ENCODE data around the gene COG5. TPM values are rescaled to one million over a fixed set of nuclear protein-coding genes. Genes with fewer than 3 reads are reported as not detected.

Gene COG5
- total RNA-seq, 1 experiment from 2014 or later: 32.2 TPM

- H3K27ac ChIP-seq (ENCODE audit: low read depth, low read length, poor library complexity, severe bottlenecking): no peak overlapping the region
- BruUV-seq (replicated peaks): no TSS peak
These were observed 17.8 kb upstream of the COG5 start for GRCh38 chr7:107581387-107582013.

GRCh38 chr7:107580716-107581383, 17.1 kb upstream of the COG5 start:
- no peak for TF ChIP-seq EZH2 (IDR thresholded peaks at IDR 0.05; ENCODE audit: borderline replicate concordance, low read depth, low read length, poor library complexity, severe bottlenecking)
- TF ChIP-seq, protein P1, sequence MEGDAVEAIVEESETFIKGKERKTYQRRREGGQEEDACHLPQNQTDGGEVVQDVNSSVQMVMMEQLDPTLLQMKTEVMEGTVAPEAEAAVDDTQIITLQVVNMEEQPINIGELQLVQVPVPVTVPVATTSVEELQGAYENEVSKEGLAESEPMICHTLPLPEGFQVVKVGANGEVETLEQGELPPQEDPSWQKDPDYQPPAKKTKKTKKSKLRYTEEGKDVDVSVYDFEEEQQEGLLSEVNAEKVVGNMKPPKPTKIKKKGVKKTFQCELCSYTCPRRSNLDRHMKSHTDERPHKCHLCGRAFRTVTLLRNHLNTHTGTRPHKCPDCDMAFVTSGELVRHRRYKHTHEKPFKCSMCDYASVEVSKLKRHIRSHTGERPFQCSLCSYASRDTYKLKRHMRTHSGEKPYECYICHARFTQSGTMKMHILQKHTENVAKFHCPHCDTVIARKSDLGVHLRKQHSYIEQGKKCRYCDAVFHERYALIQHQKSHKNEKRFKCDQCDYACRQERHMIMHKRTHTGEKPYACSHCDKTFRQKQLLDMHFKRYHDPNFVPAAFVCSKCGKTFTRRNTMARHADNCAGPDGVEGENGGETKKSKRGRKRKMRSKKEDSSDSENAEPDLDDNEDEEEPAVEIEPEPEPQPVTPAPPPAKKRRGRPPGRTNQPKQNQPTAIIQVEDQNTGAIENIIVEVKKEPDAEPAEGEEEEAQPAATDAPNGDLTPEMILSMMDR (conservative IDR thresholded peaks at IDR 0.05; ENCODE audit: low read depth, low read length): no peak
- Histone ChIP-seq H3K27ac (ENCODE audit: low read depth, low read length, poor library complexity, severe bottlenecking) (peak overlapping the region; percentile 84), H3K9me3 (ENCODE audit: low read depth, low read length, poor library complexity, severe bottlenecking) (no peaks in the 10 kb centered on the region), H3K36me3 (ENCODE audit: insufficient read depth, low read length, poor library complexity, severe bottlenecking) (peaks cover 8% of the 10 kb centered on the region), H3K27me3 (replicated peaks; ENCODE audit: insufficient read depth, low read depth, low read length, poor library complexity) (no peaks in the 10 kb centered on the region), H3K4me1 (ENCODE audit: insufficient read depth, low read length, poor library complexity, severe bottlenecking) (peaks cover 9% of the 10 kb centered on the region), H3K4me3 (ENCODE audit: low read depth, low read length, poor library complexity, severe bottlenecking) (peak overlapping the region; percentile 69)
- no peak for DNase-seq (ENCODE audit: low spot score)
- intact Hi-C loops (cut with micrococcal nuclease; ENCODE audit: unreplicated experiment): loop anchor here (10.0 kb wide), 1 partner anchor 144 kb away; no protein-coding TSS in a partner anchor
- POLR2A ChIA-PET (ENCODE audit: low non-redundant PET): no interaction called here
- TSS peak; percentile 53 for BruUV-seq (replicated peaks)
- CTCF ChIA-PET: no interaction called here

More at GRCh38 chr7:107581387-107582013, 17.8 kb upstream of the COG5 start:
- no peaks in the 10 kb centered on the region for H3K27me3 ChIP-seq (replicated peaks; ENCODE audit: insufficient read depth, low read depth, low read length, poor library complexity)
- H3K36me3 ChIP-seq (ENCODE audit: insufficient read depth, low read length, poor library complexity, severe bottlenecking): peaks cover 8% of the 10 kb centered on the region
- POLR2A ChIA-PET (ENCODE audit: low non-redundant PET): no interaction called here
- CTCF ChIA-PET: no interaction called here
- DNase-seq (ENCODE audit: low spot score): no peak
- peaks cover 9% of the 10 kb centered on the region for H3K4me1 ChIP-seq (ENCODE audit: insufficient read depth, low read length, poor library complexity, severe bottlenecking)
- H3K9me3 ChIP-seq (ENCODE audit: low read depth, low read length, poor library complexity, severe bottlenecking): no peaks in the 10 kb centered on the region
- intact Hi-C loops (cut with micrococcal nuclease; ENCODE audit: unreplicated experiment): loop anchor here (10.0 kb wide), 1 partner anchor 143 kb away; no protein-coding TSS in a partner anchor
- H3K4me3 ChIP-seq (ENCODE audit: low read depth, low read length, poor library complexity, severe bottlenecking): peak overlapping the region; percentile 69
- no peak for TF ChIP-seq EZH2 (IDR thresholded peaks at IDR 0.05; ENCODE audit: borderline replicate concordance, low read depth, low read length, poor library complexity, severe bottlenecking)
- TF ChIP-seq, protein P1 (conservative IDR thresholded peaks at IDR 0.05; ENCODE audit: low read depth, low read length): no peak

- intact Hi-C loops (cut with micrococcal nuclease; ENCODE audit: unreplicated experiment): loop anchor here (10.0 kb wide), 1 partner anchor 145 kb away; no protein-coding TSS in a partner anchor
- Histone ChIP-seq H3K9me3 (ENCODE audit: low read depth, low read length, poor library complexity, severe bottlenecking) (no peaks in the 10 kb centered on the region), H3K27me3 (replicated peaks; ENCODE audit: insufficient read depth, low read depth, low read length, poor library complexity) (no peaks in the 10 kb centered on the region), H3K36me3 (ENCODE audit: insufficient read depth, low read length, poor library complexity, severe bottlenecking) (peaks cover 8% of the 10 kb centered on the region), H3K4me1 (ENCODE audit: insufficient read depth, low read length, poor library complexity, severe bottlenecking) (peaks cover 9% of the 10 kb centered on the region), H3K27ac (ENCODE audit: low read depth, low read length, poor library complexity, severe bottlenecking) (peak within 1 kb of the TSS; percentile 84), H3K4me3 (ENCODE audit: low read depth, low read length, poor library complexity, severe bottlenecking) (peak within 1 kb of the TSS; percentile 69)
- no TSS peak for BruUV-seq (replicated peaks)
- DNase-seq (ENCODE audit: low spot score): peak; percentile 80
- no peak for TF ChIP-seq EZH2 (IDR thresholded peaks at IDR 0.05; ENCODE audit: borderline replicate concordance, low read depth, low read length, poor library complexity, severe bottlenecking)
- TF ChIP-seq, protein P1 (conservative IDR thresholded peaks at IDR 0.05; ENCODE audit: low read depth, low read length): no peak
- CTCF ChIA-PET: no interaction called here
- POLR2A ChIA-PET (ENCODE audit: low non-redundant PET): no interaction called here
These were observed 16.4 kb upstream of the COG5 start, which contains the start of gene BCAP29 for GRCh38 chr7:107579885-107580715. Gene BCAP29, plus strand, starts transcription at chr7:107580246. Its CDS starts 527 bp downstream, at chr7:107580773.
